ENCODE data around the gene DOLPP1.
"Not testable (repeated sequence)": the region's sequence is repeated elsewhere in the genome, so short reads cannot be mapped to it uniquely, and the experiment has no call there.

DOLPP1 gene

GRCh38 chr9:129121483-129121882 lies 40.6 kb downstream of the DOLPP1 start:
- no peak for FAIRE-seq
- no peak for TF ChIP-seq POLR2A (IDR thresholded peaks at IDR 0.05; ENCODE audit: low read depth, low read length)
- TF ChIP-seq POLR2AphosphoS5 (IDR thresholded peaks at IDR 0.05; ENCODE audit: low read depth, low read length), result no peak
- TF ChIP-seq POU2F2 (IDR thresholded peaks at IDR 0.05; ENCODE audit: low read depth, low read length), result no peak
- no peak for TF ChIP-seq SPI1 (IDR thresholded peaks at IDR 0.05; ENCODE audit: low read depth, low read length)
- no peak for DNase-seq (ENCODE audit: insufficient read length, low spot score)

DNA sequence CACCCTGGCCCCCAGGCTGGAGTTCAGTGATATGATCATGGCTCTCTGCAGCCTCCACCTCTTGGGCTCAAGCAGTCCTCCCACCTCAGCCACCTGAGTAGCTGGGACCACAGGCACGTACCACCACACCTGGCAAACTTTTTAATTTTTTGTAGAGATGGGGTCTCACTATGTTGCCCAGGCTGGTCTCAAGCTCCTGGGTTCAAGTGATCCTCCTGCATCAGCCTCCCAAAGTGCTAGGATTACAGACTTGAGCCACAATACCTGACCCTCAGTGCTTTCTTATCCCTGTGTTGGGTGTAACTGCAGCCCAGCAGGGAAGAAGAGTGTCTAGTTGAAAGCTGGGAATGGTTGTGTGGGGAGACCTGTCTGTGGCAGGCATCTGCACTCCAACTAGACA lies 41.2 kb downstream of the DOLPP1 start:
- FAIRE-seq (no peak), DNase-seq (ENCODE audit: insufficient read length, low spot score) (no peak)
- no peak for TF ChIP-seq POU2F2 (IDR thresholded peaks at IDR 0.05; ENCODE audit: low read depth, low read length)
- TF ChIP-seq TAF1 (IDR thresholded peaks at IDR 0.05; ENCODE audit: low read depth, low read length), result no peak

DNA sequence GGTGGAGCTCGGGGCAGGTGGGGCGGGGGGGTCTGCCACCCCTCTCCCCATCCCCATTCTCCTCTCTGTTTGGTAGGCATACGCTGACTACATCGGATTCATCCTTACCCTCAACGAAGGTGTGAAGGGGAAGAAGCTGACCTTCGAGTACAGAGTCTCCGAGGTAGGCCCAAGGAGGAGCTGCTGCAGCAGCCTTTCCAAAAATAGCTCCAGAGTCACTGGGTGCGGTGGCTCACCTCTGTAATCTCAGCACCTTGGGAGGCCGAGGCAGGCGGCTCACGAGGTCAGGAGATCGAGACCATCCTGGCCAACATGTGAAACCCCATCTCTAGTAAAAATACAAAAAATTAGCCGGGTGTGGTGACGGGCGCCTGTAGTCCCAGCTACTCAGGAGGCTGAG lies 42.1 kb downstream of the DOLPP1 start:
- DNase-seq (ENCODE audit: insufficient read length, low spot score); FAIRE-seq: not testable (repeated sequence)

- FAIRE-seq (no peak), DNase-seq (ENCODE audit: insufficient read length, low spot score) (no peak)
These were observed 43.7 kb downstream of the DOLPP1 start for GRCh38 chr9:129124506-129125069.

GRCh38 chr9:129125478-129125877 lies 44.6 kb downstream of the DOLPP1 start:
- no peak for FAIRE-seq
- DNase-seq (ENCODE audit: insufficient read length, low spot score), result no peak
- TF ChIP-seq TAF1 (IDR thresholded peaks at IDR 0.05; ENCODE audit: low read depth, low read length) (no peak), PAX5 (IDR thresholded peaks at IDR 0.05; ENCODE audit: insufficient read depth, low read length, severe bottlenecking) (no peak), SPI1 (IDR thresholded peaks at IDR 0.05; ENCODE audit: low read depth, low read length) (no peak), POLR2AphosphoS5 (IDR thresholded peaks at IDR 0.05; ENCODE audit: low read depth, low read length) (no peak)

More at GRCh38 chr9:129124506-129125069, 43.7 kb downstream of the DOLPP1 start:
- no peak for TF ChIP-seq POLR2A (IDR thresholded peaks at IDR 0.05; ENCODE audit: low read depth, low read length)
- no peak for TF ChIP-seq TAF1 (IDR thresholded peaks at IDR 0.05; ENCODE audit: low read depth, low read length)

- no peak for DNase-seq (ENCODE audit: insufficient read length, low spot score)
- no peak for FAIRE-seq
- no peak for TF ChIP-seq POLR2AphosphoS5 (IDR thresholded peaks at IDR 0.05; ENCODE audit: low read depth, low read length)
- TF ChIP-seq POLR2A (IDR thresholded peaks at IDR 0.05; ENCODE audit: low read depth, low read length), result no peak
- no peak for TF ChIP-seq TAF1 (IDR thresholded peaks at IDR 0.05; ENCODE audit: low read depth, low read length)
- no peak for TF ChIP-seq POU2F2 (IDR thresholded peaks at IDR 0.05; ENCODE audit: low read depth, low read length)
- TF ChIP-seq SPI1 (IDR thresholded peaks at IDR 0.05; ENCODE audit: low read depth, low read length), result no peak
- TF ChIP-seq PAX5 (IDR thresholded peaks at IDR 0.05; ENCODE audit: insufficient read depth, low read length, severe bottlenecking), result no peak
These were observed 46.1 kb downstream of the DOLPP1 start for GRCh38 chr9:129126749-129127618.

GRCh38 chr9:129128689-129129088 lies 47.8 kb downstream of the DOLPP1 start:
- DNase-seq (ENCODE audit: insufficient read length, low spot score) (no peak), FAIRE-seq (no peak)
- TF ChIP-seq SPI1 (IDR thresholded peaks at IDR 0.05; ENCODE audit: low read depth, low read length) (no peak), TAF1 (IDR thresholded peaks at IDR 0.05; ENCODE audit: low read depth, low read length) (no peak), PAX5 (IDR thresholded peaks at IDR 0.05; ENCODE audit: insufficient read depth, low read length, severe bottlenecking) (no peak), POLR2AphosphoS5 (IDR thresholded peaks at IDR 0.05; ENCODE audit: low read depth, low read length) (no peak), POLR2A (IDR thresholded peaks at IDR 0.05; ENCODE audit: low read depth, low read length) (no peak), POU2F2 (IDR thresholded peaks at IDR 0.05; ENCODE audit: low read depth, low read length) (no peak)

DNA sequence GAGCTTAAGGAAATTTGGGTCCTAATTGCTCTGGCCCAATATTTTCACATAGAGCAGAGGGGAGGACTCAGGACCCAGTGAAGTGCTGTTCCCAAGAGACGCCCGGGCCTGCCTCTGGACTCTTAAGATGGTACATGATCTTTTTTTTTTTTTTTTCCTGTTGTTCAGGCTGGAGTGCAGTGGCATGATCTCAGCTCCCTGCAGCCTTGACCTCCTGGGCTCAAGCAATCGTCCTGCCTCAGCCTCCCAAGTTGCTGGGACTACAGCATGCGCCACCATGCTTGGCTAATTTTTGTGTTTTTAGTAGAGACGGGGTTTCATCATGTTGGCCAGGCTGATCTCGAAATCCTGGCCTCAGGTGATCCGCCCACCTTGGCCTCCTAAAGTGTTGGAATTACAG lies 49.4 kb downstream of the DOLPP1 start:
- DNase-seq (ENCODE audit: insufficient read length, low spot score); FAIRE-seq: not testable (repeated sequence)

DNA sequence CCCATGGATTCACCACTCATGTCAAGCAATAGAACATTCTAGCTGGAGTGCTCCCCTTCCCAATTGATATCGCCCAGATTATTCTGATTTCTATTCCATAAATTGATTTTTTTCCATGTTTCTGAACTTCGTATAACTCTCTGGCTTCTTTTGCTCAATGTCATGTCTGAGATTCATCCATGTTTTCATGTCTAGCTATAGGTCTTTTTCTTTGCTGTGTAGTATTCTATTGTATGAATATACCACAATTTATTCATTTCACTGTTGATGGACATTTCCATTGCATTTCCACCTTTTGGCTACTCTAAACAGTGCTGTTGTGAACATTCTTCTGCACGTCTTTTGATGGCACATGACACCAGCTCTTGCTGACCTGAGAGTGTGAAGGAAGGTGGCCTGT lies 49.9 kb downstream of the DOLPP1 start:
- FAIRE-seq, result no peak
- TF ChIP-seq POLR2AphosphoS5 (IDR thresholded peaks at IDR 0.05; ENCODE audit: low read depth, low read length) (no peak), TAF1 (IDR thresholded peaks at IDR 0.05; ENCODE audit: low read depth, low read length) (no peak), POLR2A (IDR thresholded peaks at IDR 0.05; ENCODE audit: low read depth, low read length) (no peak), SPI1 (IDR thresholded peaks at IDR 0.05; ENCODE audit: low read depth, low read length) (no peak), PAX5 (IDR thresholded peaks at IDR 0.05; ENCODE audit: insufficient read depth, low read length, severe bottlenecking) (no peak), POU2F2 (IDR thresholded peaks at IDR 0.05; ENCODE audit: low read depth, low read length) (no peak)
- DNase-seq (ENCODE audit: insufficient read length, low spot score), result no peak

- TF ChIP-seq POU2F2 (IDR thresholded peaks at IDR 0.05; ENCODE audit: low read depth, low read length) (peak; percentile 54; the same call in 1 of the 2 replicates), POLR2AphosphoS5 (IDR thresholded peaks at IDR 0.05; ENCODE audit: low read depth, low read length) (no peak)
These were observed 50.6 kb downstream of the DOLPP1 start for GRCh38 chr9:129131300-129132145.

More at GRCh38 chr9:129131300-129132145, 50.6 kb downstream of the DOLPP1 start:
- FAIRE-seq (peak; percentile 92), DNase-seq (ENCODE audit: insufficient read length, low spot score) (peak; percentile 92)
